Mucosa of gallbladder (tissue), 1 donor: Measurements from ENCODE around the gene DHRS4. TPM values are rescaled to one million over a fixed set of nuclear protein-coding genes. Genes with fewer than 3 reads are reported as not detected.
"Not testable (repeated sequence)": the region's sequence is repeated elsewhere in the genome, so short reads cannot be mapped to it uniquely, and the experiment has no call there.

Experiments
- DNase-seq: peaks from one replicate; pipeline ENCODE4 v3.0.0-alpha.2; 2020; ENCODE audit warnings: low spot score
- total RNA-seq: library from RNA; stranded (reverse); gene quantifications from one replicate; pipeline ENCODE4 v1.2.1, GENCODE V29; 2021
- donor health status: DM: no; HTN: no; CAD: no.

Gene DHRS4
- total RNA-seq, 1 donor from 2014 or later: 28.5 TPM

DNA sequence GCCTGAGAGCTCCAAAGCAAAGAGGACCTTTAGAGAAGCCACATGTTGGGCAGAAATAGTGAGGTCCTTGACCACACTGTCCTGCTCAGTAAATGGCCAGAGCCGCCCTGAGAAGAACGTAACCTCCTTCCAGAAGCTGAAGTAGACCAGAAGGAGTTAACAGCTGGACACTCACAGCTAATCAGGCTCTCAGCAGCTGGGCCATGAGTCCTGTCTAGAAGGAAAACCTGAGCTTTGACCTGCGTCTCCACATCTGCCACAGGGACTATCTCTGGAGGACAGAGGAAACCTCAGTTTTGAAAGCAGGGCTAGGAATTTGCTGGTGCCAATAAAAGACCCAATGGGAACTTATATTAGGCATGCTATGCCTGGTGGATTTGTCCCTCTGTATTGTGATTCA is 12.3 kb upstream of the DHRS4 start:
- DNase-seq: no peak

DNA sequence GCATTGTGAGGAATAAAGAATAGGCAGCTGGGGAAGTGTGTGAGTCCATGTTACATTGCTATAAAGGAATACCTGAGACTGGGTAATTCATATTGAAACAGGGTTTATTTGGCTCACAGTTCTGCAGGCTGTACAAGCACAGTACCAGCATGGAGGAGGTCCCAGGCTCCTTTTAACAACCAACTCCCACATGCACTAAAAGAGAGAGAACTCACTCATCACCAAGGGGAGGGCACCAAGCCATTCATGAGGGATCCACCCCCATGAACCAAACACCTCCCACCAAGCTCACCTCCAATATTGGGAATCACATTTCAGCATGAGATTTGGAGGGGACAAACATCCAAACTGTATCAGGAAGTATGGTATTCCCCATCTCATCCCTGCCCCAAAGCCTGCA is 11.9 kb upstream of the DHRS4 start:
- DNase-seq: no peak

DNA sequence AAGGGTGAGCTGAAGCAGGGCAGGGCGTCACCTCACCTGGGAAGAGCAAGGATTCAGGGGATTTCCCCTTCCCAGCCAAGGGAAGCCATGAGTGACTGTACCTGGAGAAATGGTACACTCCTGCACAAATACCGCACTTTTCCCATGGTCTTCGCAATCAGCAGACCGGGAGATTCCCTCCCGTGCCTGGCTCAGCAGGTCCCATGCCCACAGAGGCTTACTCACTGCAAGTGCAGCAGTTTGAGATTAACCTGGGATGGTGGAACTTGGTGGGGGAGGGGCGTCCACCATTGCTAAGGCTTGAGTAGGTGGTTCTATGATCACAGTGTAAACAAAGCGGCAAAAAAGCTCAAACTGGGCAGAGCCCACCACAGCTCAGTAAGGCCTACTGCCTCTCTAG is 11.0 kb upstream of the DHRS4 start:
- no peak for DNase-seq

DNA sequence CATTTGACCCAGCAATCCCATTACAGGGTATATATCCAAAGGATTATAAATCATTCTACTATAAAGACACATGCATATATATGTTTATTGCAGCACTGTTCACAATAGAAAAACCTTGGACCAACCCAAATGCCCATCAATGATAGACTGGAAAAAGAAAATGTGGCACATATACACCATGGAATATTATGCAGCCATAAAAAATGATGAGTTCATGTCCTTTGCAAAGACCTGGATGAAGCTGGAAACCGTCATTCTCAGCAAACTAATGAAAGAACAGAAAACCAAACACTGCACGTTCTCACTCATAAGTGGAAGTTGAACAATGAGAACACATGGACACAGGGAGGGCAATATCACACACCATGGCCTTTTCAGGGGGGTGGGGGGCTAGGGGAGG is 4.5 kb upstream of the DHRS4 start:
- DNase-seq: not testable (repeated sequence)

DNA sequence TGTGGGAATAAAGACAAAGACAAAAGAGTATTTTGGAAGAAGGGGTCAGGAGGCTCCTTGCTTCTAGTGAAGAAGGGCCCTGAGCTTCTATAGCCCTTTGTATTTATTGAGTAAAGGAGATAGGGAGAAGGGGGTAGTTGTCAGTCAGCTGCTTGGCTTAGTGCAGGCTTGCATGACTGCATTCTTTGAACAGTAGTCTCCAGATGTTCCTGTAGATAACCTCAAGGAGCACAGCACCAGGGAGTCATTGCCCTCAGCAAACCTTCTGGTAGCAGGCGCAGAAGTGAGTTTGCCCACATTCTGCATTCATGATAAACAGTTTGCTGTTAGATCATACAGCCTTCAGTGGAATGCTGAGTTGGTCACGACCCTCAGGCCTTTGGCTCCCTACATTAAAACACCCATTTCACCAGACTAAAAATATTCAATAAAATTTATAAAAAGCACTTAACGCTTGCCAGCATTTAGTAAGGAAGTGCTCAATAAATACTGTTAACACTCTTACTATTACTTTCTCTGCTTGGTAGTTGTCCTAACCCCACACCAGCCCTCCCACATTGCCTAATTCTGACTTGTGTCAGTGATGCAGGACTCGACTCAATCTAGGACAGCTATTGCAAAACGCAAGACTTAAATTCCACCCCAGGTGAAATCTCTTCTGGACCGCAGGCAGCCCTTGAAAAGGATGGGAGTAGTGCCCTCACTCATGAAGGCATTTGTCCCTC is 3.0 kb upstream of the DHRS4 start:
- no peak for DNase-seq

DNA sequence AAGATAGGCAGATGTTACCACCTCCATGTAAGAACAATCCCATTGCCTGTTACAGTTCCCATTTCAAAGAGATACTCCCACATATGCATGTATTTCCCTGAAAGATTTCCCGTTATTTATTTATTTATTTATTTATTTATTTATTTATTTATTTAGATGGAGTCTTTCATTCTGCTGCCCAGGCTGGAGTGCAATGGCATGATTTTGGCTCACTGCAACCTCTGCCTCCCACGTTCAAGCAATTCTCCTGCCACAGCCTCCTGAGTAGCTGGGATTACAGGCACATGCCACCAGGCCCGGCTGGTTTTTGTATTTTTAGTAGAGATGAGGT is 2.5 kb upstream of the DHRS4 start:
- not testable (repeated sequence) for DNase-seq

DNA sequence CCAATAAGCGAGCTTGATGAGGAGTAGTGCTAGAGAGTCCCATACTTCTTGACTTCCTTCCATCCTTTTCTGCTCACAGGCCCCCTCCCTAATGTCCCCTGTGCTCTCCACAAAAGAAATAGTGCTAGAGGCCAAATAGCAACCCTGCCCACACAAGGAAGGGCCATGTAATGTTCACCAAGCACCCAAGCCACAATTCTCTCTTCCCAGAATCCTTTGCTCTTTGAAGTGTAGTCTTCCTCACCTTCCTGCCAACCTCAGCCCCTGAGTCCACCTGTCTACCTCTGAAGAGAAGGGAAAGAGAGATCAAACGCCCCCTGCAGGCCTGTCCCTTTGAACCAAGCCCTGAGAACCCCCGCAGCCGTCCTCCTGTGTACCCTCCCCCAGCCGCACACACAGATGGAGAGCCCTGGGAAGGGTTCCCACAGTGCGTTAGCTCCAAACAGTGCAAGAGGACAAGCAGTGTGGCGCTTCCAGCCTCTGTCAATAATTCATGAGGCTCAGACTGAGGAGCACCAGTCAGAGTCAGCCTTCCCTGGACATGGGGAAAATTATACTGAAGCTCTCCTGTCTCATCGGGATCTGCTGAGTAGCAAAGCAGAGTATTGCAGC is 1.9 kb upstream of the DHRS4 start:
- no peak for DNase-seq

DNA sequence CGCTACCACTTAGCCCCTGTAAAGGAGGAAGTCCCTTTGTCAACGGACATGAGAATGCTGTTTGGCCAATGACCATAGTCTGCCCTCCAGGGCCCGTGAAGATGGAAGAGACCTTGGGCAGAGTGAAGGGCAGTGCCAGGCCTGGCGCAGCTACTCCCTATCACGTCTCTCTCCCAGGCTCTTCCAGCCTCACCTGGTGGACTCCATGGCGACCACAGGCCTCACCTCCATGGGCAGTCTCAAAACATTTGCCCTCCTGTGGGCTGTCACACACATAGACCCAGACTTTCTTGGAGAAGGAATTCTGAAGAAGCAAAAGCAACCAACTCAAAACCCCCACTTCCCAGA is 480 bp upstream of the DHRS4 start:
- not testable (repeated sequence) for DNase-seq

DNA sequence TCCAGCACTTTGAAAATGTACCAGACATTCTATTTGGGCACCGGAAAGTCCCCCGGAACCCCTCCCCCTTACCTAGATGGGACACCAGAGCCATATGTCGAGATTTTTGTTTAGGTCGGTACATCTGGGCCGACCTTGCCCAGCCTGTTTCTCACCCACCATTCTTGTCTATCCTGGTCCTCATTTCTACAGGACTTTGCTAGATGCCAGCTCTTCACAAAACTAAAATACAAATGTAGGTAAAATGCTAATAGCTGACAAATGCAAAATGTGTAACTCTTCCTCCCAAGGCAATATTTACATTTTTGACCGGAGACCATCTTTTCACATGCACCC is 677 bp downstream of the DHRS4 start:
- DNase-seq: not testable (repeated sequence)

DNA sequence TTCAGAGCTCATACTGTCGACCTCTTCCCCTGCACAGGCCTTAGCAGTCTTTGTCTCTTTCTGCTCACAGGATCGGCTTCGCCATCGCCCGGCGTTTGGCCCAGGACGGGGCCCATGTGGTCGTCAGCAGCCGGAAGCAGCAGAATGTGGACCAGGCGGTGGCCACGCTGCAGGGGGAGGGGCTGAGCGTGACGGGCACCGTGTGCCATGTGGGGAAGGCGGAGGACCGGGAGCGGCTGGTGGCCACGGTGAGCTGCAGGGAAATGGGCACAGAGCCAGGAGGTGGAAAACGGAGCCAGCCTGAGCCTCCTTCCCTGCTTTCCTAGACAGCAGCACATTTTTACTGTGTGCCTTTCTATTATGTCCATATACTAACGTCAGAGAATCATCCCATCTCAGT is 1.4 kb downstream of the DHRS4 start:
- not testable (repeated sequence) for DNase-seq

DNA sequence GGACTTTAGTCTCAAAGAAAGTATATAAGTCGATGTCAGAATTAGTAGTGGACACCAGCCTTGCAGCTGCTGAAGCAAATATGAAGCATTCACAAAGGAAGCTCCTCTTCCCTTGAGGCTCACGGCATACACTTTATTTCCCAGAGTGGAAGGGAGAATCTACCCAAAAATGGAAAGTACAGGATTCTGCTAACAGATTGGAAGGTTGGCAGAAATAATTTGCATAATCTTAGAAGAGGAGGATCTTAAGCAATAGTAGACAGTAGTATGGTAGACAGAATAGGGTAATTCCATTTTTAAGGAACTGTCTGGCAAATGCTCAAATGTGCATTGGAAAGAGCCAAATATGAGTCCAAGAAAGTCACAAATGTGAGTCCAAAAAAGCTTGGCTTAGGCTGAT is 2.2 kb downstream of the DHRS4 start:
- not testable (repeated sequence) for DNase-seq

DNA sequence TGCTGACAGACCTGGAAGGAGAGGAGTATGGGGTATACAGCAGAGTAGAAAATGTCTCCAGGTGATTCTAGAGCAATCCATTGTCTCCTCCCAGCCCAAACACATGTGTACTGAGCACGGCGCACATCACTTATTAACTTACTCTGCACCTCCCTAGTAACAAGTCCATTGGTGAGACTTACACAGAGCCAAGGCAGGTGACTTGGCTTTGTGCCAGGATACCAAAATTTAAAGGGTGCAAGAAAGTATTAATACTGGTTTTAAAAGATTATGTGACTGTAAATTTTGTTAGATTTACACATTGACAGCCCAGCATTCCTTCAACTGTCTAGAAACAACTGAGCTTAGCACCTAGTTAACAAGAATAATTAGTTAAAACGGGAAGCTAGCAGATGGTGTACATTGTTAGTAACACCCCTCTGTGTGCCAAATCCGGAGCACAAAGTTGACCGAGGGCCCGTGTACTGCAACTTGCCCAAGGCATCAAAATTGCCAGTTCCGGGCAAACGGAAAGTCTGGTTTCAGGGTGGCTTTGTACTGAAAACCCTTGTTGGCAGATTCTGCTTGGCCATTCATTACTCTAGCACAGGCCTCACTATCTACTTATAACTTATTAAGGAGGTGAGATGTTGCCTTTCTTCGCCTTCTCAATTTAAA is 4.5 kb downstream of the DHRS4 start:
- not testable (repeated sequence) for DNase-seq

DNA sequence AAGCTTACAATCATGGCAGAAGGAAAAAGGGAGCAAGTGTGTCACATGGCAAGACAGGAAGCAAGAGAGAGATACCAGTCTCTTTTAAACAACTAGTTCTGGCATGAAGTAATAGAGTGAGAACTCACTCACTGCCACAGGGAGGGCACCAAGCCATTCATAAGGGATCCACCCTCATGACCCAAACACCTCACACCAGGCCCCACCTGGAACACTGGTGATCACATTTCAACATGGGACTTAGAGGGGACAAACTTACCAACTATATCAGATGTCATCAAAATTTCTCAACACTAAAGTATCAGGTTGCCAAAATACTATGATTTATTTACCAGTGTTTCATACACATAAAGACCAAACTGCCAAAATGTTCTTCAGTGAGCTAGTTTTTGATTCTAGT is 7.3 kb downstream of the DHRS4 start:
- not testable (repeated sequence) for DNase-seq

DNA sequence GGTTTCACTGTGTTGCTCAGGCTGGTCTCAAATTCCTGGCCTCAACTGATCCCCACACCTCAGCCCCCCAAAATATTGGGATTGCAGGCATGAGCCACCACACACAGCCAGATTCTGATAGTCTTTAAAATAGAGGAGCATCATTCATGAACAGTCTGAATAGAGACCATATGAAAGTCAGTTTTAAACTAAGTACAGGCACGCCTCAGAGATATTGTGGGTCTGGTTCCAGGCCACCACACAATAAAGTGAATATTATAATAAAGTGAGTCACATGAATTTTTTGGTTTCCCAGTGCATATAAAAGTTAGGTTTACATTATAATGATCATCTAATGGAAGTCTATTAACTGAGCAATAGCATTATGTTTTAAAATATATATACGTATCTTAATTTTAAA is 8.1 kb downstream of the DHRS4 start:
- not testable (repeated sequence) for DNase-seq

DNA sequence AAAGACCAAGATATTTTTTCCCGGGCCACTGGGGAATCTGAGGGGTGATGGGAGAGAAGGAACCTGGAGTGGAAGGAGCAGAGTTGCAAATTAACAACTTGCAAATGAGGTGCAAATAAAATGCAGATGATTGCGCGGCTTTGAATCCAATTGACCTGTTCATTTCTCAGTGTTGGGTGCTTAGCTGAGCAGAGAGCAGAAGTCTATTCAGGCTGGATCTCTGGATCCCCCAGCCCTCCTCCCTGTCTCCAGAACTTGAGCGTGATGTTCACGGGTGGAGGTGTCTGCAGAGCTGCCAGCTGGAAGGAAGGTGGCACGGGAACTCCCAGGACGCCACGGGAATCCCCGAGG is 15.5 kb downstream of the DHRS4 start:
- not testable (repeated sequence) for DNase-seq

DNA sequence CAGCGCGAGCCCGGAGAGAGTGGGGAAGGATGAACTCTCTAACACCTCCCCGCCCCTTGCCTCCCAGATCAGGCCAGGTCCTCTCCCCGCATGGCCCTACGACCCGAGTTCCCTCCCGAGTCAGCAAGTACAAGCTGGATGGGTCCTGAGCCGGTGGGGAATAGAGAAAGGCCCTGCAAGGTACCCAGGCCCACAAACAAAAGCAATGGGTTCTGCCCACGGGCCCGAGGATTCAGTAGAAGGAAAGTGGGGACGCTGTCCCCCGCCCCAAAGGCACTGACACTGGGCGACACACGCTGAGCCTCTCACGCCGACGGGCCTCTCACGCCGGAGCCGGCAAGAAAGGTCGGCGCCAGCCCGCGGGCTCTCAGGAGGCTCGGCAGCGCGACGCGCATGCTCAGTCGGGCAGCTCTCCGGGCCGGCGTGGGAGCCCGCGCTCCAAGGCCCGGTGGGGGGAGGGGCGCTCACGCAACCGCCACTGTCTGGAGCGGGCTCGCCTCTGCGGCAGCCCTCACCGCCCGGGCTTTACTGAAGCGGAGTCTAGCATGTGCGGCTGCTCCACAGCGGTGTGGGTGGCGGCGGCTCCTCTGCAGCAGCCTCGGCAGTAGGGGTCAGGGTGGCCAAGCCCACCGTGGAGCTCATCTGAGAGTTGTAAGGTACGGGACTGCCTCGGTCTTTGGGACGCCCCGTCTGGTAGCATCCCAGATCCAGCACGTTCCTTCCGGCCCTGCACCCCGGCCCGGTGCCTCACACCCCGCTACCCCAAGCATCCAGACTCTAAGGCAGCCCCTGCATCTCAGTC is 16.1 kb downstream of the DHRS4 start:
- DNase-seq: peak; percentile 32

DNA sequence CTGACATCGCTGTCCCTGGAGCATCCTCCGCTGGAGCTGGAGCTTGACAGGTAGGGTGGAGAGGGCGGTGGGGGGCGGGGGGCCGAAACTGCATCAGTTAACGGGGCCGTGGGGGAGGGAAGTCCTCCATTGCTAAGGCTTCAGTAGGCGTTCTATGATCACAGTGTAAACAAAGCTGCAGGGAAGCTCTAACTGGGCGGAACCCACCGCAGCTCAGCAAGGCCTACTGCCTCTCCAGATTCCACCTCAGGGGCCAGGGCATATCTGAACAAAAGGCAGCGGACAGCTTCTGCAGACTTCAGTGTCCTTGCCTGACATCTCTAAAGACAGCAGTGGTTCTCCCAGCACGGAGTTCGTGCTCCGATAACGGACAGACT is 16.7 kb downstream of the DHRS4 start:
- DNase-seq: not testable (repeated sequence)

DNA sequence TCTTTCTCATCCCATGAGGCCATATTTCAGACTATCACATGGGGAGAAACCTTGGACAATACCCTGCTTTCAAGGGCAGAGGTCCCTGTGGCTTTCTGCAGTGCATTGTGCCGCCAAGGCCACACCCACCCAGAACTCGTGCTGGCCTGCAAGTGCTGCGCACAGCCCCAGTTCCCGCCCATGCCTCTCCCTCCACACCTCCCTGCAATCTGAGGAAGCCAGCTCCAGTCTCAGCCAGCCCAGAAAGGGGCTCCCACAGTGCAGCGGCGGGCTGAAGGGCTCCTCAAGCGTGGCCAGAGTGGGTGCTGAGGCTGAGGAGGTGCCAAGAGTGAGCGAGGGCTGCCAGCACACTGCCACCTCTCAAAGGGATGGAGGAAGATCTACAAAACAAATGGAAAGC is 19.6 kb downstream of the DHRS4 start:
- DNase-seq: not testable (repeated sequence)

DNA sequence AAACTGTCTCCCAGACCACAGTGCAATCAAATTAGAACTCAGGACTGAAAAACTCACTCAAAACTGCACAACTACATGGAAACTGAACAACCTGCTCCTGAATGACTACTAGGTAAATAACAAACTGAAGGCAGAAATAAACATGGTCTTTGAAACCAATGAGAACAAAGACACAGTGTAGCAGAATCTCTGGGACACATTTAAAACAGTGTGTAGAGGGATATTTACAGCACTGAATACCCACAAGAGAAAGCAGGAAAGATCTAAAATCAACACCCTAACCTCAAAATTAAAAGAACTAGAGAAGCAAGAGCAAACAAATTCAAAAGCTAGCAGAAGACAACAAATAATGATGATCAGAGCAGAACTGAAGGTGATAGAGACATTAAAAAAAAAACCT is 20.5 kb downstream of the DHRS4 start:
- DNase-seq: not testable (repeated sequence)

DNA sequence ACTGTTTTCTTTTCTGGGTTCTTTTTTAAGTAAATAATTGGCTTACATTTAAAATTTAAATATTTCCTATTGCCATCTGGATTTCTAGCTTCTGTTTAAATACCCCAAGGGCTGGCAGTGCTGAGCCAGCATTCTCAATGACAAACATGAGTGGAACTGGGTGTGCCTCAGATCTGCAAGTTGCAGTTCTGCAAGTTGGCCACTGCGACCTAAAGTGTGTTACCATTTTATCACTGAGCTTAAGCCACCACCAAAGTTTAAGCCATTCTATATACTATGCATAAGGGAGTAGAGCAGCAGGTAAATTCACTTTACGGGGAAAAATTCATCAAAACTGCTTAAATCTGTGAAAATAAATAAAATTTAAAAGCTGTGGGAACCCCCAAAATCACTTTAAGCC is 23.6 kb downstream of the DHRS4 start:
- DNase-seq: not testable (repeated sequence)

DNA sequence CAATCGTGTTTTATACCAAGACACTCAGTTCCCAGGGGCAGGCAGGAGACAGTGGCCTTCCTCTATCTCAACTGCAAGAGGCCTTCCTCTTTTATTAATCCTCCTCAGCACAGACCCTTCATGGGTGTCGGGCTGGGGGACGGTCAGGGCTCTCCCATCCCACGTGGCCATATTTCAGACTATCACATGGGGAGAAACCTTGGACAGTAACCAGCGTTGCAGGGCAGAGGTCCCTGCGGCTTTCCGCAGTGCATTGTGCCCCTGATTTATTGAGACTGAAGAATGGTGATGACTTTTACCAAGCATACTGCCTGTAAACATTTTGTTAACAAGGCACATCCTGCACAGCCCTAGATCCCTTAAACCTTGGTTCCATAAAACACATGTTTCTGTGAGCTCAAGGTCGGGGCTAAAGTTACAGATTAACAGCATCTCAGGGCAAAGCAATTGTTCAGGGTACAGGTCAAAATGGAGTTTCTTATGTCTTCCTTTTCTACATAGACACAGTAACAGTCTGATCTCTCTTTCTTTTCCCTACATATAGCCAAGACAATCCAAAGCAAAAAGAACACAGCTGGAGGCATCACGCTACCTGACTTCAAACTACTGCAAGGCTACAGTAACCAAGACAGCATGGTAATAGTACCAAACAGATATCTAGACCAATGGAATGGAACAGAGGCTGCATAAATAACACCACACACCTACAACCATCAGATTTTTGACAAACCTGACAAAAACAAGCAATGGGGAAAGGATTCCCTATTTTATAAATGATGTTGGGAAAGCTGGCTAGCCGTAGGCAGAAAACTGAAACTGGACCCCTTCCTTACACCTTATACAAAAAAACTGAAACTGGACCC is 28.6 kb downstream of the DHRS4 start:
- not testable (repeated sequence) for DNase-seq
